Nephron progenitor cell (in vitro differentiated cells): ENCODE results near the gene IGFBP2.

ENCODE experiments used
- DNase-seq: peaks from one replicate; pipeline ENCODE4 v3.0.0; 2021
- H3K27ac Mint-ChIP-seq: 2 replicates; pipeline ENCODE4 v1.8.0; 2021; ENCODE audit warnings: mild to moderate bottlenecking, moderate library complexity, mixed read lengths
- H3K27me3 Mint-ChIP-seq: 2 replicates; pipeline ENCODE4 v1.8.0; 2021; ENCODE audit warnings: mild to moderate bottlenecking, low read depth, mixed read lengths; ENCODE audit not compliant: poor library complexity
- H3K36me3 Mint-ChIP-seq: 2 replicates; pipeline ENCODE4 v1.8.0; 2021; ENCODE audit warnings: low read depth, mixed read lengths
- H3K4me1 Mint-ChIP-seq: 2 replicates; pipeline ENCODE4 v1.8.0; 2021; ENCODE audit warnings: mixed read lengths
- H3K4me3 Mint-ChIP-seq: 2 replicates; pipeline ENCODE4 v1.8.0; 2021; ENCODE audit warnings: mild to moderate bottlenecking, moderate library complexity, mixed read lengths
- H3K9me3 Mint-ChIP-seq: 2 replicates; pipeline ENCODE4 v1.8.0; 2021; ENCODE audit warnings: mild to moderate bottlenecking, moderate library complexity, mixed read lengths
- TF ChIP-seq, protein P1 (sequence below): fragments of 200-600 bp; sonication (generic); IDR thresholded peaks from 2 replicates; pipeline ENCODE4 v1.5.0; 2021; ENCODE audit warnings: antibody characterized with exemption

The IGFBP2 gene

GRCh38 chr2:216687646-216688045 lies 54.4 kb downstream of the IGFBP2 start:
- H3K4me3 Mint-ChIP-seq = no peak overlapping the region
- no peaks in the 10 kb centered on the region for H3K9me3 Mint-ChIP-seq
- H3K27me3 Mint-ChIP-seq = peaks cover 6% of the 10 kb centered on the region
- peaks cover 72% of the 10 kb centered on the region for H3K4me1 Mint-ChIP-seq
- peaks cover 55% of the 10 kb centered on the region for H3K36me3 Mint-ChIP-seq
- H3K27ac Mint-ChIP-seq = no peak overlapping the region
- DNase-seq = peak; percentile 45
- TF ChIP-seq, protein P1, sequence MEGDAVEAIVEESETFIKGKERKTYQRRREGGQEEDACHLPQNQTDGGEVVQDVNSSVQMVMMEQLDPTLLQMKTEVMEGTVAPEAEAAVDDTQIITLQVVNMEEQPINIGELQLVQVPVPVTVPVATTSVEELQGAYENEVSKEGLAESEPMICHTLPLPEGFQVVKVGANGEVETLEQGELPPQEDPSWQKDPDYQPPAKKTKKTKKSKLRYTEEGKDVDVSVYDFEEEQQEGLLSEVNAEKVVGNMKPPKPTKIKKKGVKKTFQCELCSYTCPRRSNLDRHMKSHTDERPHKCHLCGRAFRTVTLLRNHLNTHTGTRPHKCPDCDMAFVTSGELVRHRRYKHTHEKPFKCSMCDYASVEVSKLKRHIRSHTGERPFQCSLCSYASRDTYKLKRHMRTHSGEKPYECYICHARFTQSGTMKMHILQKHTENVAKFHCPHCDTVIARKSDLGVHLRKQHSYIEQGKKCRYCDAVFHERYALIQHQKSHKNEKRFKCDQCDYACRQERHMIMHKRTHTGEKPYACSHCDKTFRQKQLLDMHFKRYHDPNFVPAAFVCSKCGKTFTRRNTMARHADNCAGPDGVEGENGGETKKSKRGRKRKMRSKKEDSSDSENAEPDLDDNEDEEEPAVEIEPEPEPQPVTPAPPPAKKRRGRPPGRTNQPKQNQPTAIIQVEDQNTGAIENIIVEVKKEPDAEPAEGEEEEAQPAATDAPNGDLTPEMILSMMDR = peak; percentile 36

DNA sequence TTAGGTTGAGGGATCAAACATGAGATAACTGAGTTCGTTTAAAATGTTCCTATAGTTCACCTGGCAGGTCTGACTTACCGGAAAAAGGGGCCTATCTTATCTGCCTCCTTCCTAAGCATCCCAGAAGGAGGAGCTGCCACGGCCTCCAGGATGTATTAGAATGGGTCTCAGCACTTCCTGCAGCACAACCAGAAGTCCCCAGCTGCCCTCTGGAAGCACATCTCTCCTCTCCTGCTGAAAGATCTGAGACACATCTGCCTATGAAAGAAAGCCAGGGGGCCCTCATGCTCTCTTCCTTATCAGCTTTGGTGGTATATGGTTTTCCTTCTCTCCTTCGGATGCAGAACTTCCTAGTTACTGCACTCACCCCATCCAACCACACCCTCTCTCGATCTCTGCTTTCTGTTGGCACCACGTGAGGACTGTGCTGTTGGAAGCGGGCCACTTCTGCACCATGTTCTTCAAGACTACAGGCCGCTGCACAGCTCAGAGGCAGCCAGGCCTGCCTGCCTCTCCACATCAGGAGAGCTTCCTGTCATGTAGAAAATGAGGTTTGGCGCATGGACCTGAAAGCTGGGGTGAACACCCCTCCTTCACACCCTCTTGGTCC lies 55.6 kb downstream of the IGFBP2 start:
- H3K4me3 Mint-ChIP-seq = no peak overlapping the region
- peaks cover 2% of the 10 kb centered on the region for H3K27me3 Mint-ChIP-seq
- no peak for DNase-seq
- H3K4me1 Mint-ChIP-seq = peaks cover 73% of the 10 kb centered on the region
- no peaks in the 10 kb centered on the region for H3K9me3 Mint-ChIP-seq
- peaks cover 46% of the 10 kb centered on the region for H3K36me3 Mint-ChIP-seq
- H3K27ac Mint-ChIP-seq = peak overlapping the region; percentile 87
- TF ChIP-seq, protein P1 = no peak

DNA sequence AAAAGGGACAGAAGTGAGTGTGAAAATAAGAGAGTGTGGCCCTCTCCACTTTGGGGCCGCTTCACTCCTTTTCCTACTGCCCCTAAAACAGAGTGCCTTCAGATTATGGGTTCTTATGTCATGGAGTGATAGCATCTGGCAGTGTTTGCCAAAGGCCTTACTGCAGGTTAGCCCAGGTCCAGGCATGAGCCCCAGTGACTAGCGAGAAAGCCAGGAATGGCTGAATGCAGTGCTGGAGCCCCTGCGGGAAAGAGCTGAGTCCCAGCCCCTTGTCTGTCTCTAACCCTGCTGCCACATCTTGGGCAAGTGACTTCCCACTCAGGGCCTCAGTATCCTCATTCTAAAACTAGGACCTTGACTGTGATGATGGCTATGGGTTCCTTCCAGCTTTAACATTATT lies 56.2 kb downstream of the IGFBP2 start:
- no peak for DNase-seq
- Mint-ChIP-seq H3K4me3 (peak overlapping the region; percentile 58), H3K36me3 (peaks cover 40% of the 10 kb centered on the region)

DNA sequence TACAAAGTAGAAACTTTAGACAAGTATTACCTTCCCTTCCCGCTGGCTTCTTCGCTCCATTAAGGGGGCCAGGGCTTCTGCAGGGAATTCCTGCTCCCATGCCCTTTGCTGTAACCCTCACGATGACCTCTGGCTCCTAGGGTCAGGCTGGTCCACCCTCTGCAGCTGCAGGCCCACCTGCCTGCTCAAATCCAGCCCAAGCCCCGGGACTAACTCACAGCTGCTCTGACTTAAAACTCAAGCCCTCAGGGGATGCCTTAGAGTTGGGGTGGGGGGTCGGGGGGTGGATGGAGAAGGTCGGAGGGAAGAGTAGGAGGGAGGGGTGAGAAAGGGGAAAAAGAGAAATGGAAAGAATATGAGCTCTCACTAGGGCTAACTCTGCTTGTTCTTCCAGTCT lies 57.2 kb downstream of the IGFBP2 start:
- H3K27me3 Mint-ChIP-seq = no peaks in the 10 kb centered on the region
- TF ChIP-seq, protein P1 = no peak
- DNase-seq = peak; percentile 54
- H3K9me3 Mint-ChIP-seq = no peaks in the 10 kb centered on the region
- peaks cover 35% of the 10 kb centered on the region for H3K36me3 Mint-ChIP-seq
- peak overlapping the region; percentile 63 for H3K4me3 Mint-ChIP-seq
- peak overlapping the region; percentile 76 for H3K27ac Mint-ChIP-seq
- peaks cover 74% of the 10 kb centered on the region for H3K4me1 Mint-ChIP-seq

More for the DNA sequence above, 56.2 kb downstream of the IGFBP2 start:
- H3K9me3 Mint-ChIP-seq = no peaks in the 10 kb centered on the region
- peaks cover 71% of the 10 kb centered on the region for H3K4me1 Mint-ChIP-seq
- TF ChIP-seq, protein P1 = no peak
- peaks cover under 1% of the 10 kb centered on the region for H3K27me3 Mint-ChIP-seq
- peak overlapping the region; percentile 42 for H3K27ac Mint-ChIP-seq

DNA sequence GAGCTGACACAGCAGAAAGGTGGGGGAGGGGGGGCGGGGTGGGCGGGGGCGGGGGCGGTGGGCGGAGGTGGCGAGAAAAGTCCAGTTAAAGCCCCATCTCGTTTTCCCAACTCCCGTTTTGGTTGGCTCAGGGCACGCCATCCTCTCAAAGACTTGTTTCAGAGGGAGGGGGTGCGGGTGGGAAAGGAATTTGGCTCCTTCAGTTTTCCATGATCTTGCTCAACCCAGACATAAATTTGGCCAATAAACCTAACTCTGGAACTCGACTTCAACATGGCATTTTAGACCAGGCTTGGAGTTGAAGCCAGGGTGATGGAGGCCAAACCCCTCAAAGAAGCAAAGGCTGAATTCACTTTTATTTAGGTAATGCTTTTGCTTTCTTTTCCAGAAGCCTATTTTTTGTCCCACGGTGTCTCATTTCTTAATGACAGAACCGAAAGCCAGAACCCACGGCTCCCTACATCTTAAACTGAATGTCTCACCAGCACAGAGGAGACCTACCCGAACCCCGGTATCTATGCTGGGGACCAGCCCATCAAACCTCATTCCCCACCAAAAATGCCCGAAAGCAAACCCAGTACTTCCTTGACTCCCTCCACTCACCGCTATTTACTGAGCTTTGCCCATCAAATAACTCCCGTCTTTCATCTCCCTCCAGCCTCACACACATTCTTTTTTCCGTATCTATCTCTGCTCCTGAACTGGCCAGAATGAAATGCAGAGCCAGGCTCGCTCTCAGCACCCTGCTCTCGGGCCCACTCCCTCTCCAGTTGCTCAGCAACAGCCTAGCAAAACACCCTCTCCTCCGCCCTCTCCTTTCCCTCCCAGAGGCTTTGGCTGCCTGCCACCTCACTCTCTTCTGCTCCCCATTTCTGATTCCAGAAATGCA lies 57.9 kb downstream of the IGFBP2 start:
- TF ChIP-seq, protein P1 = no peak
- Mint-ChIP-seq H3K36me3 (peaks cover 31% of the 10 kb centered on the region), H3K27ac (peak overlapping the region; percentile 97), H3K4me1 (peaks cover 74% of the 10 kb centered on the region), H3K27me3 (no peaks in the 10 kb centered on the region), H3K9me3 (no peaks in the 10 kb centered on the region), H3K4me3 (peak overlapping the region; percentile 91)
- DNase-seq = peak; percentile 59
